Lower leg skin (tissue), 3 donors: Measurements from ENCODE around the gene TAF10.

ENCODE experiments used
- POLR2A ChIP-seq, 2 donors: fragments of 450-650 bp; IDR thresholded peaks; one replicate each; pipeline ENCODE4 v1.6.1; 2016 to 2017; ENCODE audit warnings: antibody characterized with exemption in 2 of 2, mild to moderate bottlenecking in 1 of 2, moderate library complexity in 1 of 2
- TF ChIP-seq, protein P1 (sequence below), 3 donors: fragments of 450-650 bp; IDR thresholded peaks; one replicate each; pipeline ENCODE4 v1.5.1; 2016; ENCODE audit warnings: antibody characterized with exemption in 3 of 3, mild to moderate bottlenecking in 3 of 3, moderate library complexity in 2 of 3

DNA sequence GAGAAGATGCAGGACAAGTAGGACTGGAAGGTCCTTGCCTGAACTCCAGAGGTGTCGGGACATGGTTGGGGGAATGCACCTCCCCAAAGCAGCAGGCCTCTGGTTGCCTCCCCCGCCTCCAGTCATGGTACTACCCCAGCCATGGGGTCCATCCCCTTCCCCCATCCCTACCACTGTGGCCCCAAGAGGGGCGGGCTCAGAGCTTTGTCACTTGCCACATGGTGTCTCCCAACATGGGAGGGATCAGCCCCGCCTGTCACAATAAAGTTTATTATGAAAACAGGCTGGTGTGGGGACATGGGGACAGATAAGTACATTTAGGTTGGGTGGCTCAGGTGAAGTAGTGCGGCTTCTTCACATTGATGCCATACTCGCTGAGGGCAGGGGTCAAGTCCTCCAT, 1.4 kb downstream of the TAF10 start:
- TF ChIP-seq, protein P1, sequence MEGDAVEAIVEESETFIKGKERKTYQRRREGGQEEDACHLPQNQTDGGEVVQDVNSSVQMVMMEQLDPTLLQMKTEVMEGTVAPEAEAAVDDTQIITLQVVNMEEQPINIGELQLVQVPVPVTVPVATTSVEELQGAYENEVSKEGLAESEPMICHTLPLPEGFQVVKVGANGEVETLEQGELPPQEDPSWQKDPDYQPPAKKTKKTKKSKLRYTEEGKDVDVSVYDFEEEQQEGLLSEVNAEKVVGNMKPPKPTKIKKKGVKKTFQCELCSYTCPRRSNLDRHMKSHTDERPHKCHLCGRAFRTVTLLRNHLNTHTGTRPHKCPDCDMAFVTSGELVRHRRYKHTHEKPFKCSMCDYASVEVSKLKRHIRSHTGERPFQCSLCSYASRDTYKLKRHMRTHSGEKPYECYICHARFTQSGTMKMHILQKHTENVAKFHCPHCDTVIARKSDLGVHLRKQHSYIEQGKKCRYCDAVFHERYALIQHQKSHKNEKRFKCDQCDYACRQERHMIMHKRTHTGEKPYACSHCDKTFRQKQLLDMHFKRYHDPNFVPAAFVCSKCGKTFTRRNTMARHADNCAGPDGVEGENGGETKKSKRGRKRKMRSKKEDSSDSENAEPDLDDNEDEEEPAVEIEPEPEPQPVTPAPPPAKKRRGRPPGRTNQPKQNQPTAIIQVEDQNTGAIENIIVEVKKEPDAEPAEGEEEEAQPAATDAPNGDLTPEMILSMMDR (IDR thresholded peaks at IDR 0.05) = no peak
- no peak for TF ChIP-seq POLR2A (IDR thresholded peaks at IDR 0.05)
